NCI-H1694 (cell line): ENCODE data around the gene SYNE3.

Experiments
- DNase-seq: peaks from one replicate; lab custom pipeline; 2025; lab: John Stamatoyannopoulos, UW

Gene SYNE3

GRCh38 chr14:95474486-95474885 is 42.0 kb downstream of the SYNE3 start:
- DNase-seq: no peak

GRCh38 chr14:95472819-95473251 is 43.6 kb downstream of the SYNE3 start:
- DNase-seq: peak; percentile 19

DNA sequence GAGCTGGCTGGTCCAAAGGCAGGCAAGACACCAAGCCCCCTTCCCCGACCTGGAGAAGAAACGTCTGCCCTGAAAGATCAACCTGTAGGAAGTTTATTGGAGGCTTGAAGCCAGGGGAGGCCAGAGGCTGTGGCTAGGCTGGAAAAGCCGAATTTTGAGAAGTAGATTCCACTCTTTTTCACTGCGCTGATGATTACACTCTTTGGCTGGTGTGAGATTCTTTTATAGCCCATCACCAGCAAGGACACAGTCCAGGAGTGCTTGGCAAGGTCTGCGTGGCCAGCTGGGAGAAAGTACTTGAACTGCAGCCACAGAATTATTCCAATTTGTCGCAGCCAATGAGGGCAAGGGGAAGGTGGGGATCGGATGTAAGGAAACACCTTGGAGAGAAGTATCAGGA is 45.0 kb downstream of the SYNE3 start:
- DNase-seq: no peak

GRCh38 chr14:95471016-95471415 is 45.4 kb downstream of the SYNE3 start:
- DNase-seq: no peak

- no peak for DNase-seq
Observed at GRCh38 chr14:95469134-95469481, 47.3 kb downstream of the SYNE3 start.

DNA sequence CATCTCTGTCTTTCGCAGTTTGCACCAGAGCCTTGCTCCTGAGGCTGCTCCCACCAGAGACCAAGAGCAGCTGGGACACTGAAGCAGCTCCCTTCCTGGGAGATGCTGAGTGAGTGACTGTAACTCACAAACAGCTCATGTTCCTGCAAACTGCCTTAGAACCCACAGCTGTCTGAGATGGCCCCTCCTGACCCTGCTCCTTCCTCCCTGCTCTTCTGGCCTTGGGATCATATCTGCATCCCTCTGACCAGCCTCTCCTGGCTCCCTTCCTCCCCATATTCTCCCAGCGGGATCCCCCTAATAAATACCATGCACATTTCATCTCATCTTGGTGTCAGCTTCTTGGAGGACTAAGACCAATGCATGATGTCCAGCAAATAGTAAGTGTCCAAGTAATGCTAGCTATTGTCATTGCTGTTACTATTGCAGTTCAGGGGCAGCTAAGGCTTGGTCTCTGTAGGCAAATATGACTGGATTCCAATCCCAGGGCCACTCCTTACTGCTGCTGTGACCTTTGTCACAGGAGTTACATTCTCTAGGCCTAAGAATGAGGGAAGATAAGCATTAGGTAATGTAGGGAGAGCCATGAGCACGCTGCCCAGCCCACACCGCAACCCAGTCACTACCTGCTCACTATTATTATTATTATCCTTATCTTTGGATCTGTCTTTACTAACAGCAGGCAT is 47.9 kb downstream of the SYNE3 start:
- DNase-seq: no peak

DNA sequence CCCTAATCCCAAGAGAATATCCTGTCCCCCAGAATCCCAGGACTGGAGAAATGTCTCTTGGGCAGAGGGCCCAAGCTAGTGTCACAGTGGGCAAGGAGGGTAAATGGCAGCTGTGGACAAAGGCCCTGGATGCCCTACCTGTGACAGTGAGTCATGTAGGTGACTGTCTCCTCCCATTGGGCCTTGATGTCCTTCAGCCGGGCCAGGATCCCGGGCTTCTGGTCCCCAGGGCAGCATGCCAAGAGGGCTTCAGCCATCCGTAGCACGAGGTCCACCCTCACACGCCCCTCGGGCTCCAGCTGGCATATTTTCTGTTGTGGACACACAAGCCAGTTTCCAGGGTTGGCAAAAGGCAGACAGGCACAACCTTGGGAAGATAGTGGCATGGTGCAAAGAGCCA is 48.8 kb downstream of the SYNE3 start:
- DNase-seq: no peak

- DNase-seq: no peak
Observed at GRCh38 chr14:95467232-95467631, 49.2 kb downstream of the SYNE3 start.
